ENCODE results near the gene CTNND2. TPM values are rescaled to one million over a fixed set of nuclear protein-coding genes. Genes with fewer than 3 reads are reported as not detected.
"Not testable (repeated sequence)": the region's sequence is repeated elsewhere in the genome, so short reads cannot be mapped to it uniquely, and the experiment has no call there.

Gene CTNND2
- total RNA-seq, 1 donor from 2014 or later = 143 TPM

DNA sequence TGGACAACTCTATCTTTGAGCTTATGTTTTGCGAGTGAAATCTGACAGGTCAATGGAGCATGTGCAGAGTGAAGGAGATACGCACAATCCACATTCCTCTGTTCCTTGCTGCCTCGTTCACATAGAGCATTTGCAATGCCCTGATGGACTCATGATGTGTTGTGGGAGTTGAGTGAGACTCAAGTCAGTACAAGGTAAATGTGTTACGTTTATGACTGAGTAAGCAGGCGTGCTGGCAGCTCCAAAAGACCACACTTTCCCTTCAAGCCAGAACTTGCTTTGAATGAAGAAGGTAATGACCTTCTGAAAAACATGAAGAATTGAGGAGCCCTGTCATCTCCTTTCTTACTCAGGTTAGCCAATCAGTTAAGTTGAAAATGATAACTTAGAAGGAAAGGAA, 477.8 kb downstream of the CTNND2 start:
- no peak for DNase-seq (ENCODE audit: low spot score, unreplicated experiment)
- Mint-ChIP-seq H3K9me3 (ENCODE audit: low read depth) (no peaks in the 10 kb centered on the region), H3K4me3 (ENCODE audit: low read depth) (no peak overlapping the region), H3K27ac (no peak overlapping the region), H3K4me1 (ENCODE audit: low read depth) (peaks cover 9% of the 10 kb centered on the region), H3K36me3 (ENCODE audit: insufficient read depth) (peaks cover 3% of the 10 kb centered on the region), H3K27me3 (no peaks in the 10 kb centered on the region)
- TF ChIP-seq, protein P1, sequence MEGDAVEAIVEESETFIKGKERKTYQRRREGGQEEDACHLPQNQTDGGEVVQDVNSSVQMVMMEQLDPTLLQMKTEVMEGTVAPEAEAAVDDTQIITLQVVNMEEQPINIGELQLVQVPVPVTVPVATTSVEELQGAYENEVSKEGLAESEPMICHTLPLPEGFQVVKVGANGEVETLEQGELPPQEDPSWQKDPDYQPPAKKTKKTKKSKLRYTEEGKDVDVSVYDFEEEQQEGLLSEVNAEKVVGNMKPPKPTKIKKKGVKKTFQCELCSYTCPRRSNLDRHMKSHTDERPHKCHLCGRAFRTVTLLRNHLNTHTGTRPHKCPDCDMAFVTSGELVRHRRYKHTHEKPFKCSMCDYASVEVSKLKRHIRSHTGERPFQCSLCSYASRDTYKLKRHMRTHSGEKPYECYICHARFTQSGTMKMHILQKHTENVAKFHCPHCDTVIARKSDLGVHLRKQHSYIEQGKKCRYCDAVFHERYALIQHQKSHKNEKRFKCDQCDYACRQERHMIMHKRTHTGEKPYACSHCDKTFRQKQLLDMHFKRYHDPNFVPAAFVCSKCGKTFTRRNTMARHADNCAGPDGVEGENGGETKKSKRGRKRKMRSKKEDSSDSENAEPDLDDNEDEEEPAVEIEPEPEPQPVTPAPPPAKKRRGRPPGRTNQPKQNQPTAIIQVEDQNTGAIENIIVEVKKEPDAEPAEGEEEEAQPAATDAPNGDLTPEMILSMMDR (IDR thresholded peaks at IDR 0.05; ENCODE audit: unreplicated experiment) = no peak

DNA sequence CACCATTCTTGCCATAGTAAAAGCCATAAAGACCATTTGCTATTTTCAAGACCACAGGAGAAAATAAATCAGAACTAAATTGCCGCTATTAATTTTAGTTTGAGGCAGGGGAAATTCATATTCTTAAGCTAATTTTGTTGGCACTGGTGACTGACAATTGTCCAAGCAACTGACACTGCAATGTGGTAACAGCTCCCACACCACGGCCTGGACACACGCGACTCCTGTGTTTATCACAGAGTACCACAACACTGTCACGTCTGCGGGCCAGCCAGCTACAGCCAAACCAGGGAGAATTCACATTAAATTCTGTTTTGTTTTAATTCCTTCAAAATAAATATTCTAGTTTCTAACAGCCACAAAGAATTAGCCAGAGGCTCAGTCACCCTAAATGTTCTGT, 481.9 kb downstream of the CTNND2 start:
- H3K27me3 Mint-ChIP-seq = no peaks in the 10 kb centered on the region
- no peaks in the 10 kb centered on the region for H3K4me1 Mint-ChIP-seq (ENCODE audit: low read depth)
- TF ChIP-seq, protein P1 (IDR thresholded peaks at IDR 0.05; ENCODE audit: unreplicated experiment) = no peak
- peaks cover 9% of the 10 kb centered on the region for H3K9me3 Mint-ChIP-seq (ENCODE audit: low read depth)
- H3K4me3 Mint-ChIP-seq (ENCODE audit: low read depth) = no peak overlapping the region
- peaks cover 12% of the 10 kb centered on the region for H3K36me3 Mint-ChIP-seq (ENCODE audit: insufficient read depth)
- DNase-seq (ENCODE audit: low spot score, unreplicated experiment) = no peak
- no peak overlapping the region for H3K27ac Mint-ChIP-seq

DNA sequence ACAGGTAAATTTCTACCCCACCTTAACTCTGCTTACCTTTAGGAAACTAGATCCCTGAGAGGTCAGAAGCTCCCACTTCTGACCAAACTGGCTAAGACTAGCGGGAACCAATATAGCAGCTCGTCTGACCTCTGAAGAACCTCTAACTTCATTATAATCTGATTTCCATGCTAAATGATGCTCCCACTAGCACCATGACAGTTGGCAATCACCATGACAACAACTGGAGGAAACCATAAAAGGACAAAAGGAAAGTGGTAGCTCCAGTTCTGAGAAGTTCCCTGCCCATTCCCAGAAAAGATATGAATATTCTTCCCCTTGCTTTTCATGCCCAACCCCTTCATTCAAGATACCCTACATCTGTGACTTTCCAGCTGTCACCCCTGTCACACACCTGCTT, 483.3 kb downstream of the CTNND2 start:
- TF ChIP-seq, protein P1 (IDR thresholded peaks at IDR 0.05; ENCODE audit: unreplicated experiment) = no peak
- Mint-ChIP-seq H3K36me3 (ENCODE audit: insufficient read depth) (peaks cover 14% of the 10 kb centered on the region), H3K4me1 (ENCODE audit: low read depth) (no peaks in the 10 kb centered on the region), H3K27me3 (no peaks in the 10 kb centered on the region), H3K27ac (no peak overlapping the region), H3K9me3 (ENCODE audit: low read depth) (peaks cover 11% of the 10 kb centered on the region), H3K4me3 (ENCODE audit: low read depth) (no peak overlapping the region)
- no peak for DNase-seq (ENCODE audit: low spot score, unreplicated experiment)

DNA sequence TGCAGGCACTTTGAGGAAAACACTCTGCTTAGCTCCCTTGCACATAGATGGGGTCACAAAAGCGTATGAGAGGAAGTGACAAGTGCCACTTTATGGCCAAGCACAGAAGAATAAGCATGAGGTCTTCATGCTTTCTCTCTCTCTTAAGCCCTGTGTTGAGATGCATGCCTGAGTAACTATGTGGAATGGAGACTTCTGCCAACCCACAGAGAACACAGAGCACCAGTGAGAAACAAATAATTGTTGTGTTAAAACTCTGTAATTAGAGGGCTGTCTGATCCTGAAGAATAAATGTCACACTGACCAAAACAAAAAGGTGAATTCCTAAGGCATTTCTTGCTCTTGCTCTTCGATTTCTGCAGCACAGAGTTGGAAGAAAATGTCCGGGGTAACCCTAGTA, 488.5 kb downstream of the CTNND2 start:
- Mint-ChIP-seq H3K27me3 (no peaks in the 10 kb centered on the region), H3K9me3 (ENCODE audit: low read depth) (peaks cover 22% of the 10 kb centered on the region), H3K36me3 (ENCODE audit: insufficient read depth) (peaks cover 20% of the 10 kb centered on the region), H3K4me1 (ENCODE audit: low read depth) (no peaks in the 10 kb centered on the region), H3K27ac (no peak overlapping the region), H3K4me3 (ENCODE audit: low read depth) (no peak overlapping the region)
- no peak for DNase-seq (ENCODE audit: low spot score, unreplicated experiment)
- TF ChIP-seq, protein P1 (IDR thresholded peaks at IDR 0.05; ENCODE audit: unreplicated experiment) = no peak

DNA sequence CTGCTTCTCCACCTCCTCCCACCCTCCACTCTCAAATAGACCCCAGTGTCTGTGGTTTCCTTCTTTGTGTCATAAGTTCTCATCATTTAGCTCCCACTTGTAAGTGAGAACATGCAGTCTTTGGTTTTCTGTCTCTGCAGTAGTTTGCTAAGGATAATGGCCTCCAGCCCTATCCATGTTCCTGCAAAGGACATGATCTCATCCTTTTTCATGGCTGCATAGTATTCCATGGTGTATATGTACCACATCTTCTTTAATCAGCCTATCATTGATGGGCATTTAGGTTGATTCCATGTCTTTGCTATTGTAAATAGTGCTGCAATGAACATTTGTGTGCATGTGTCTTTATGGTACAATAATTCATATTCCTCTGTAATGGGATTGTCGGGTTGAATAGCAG, 489.5 kb downstream of the CTNND2 start:
- H3K4me3 Mint-ChIP-seq (ENCODE audit: low read depth); H3K27ac Mint-ChIP-seq; DNase-seq (ENCODE audit: low spot score, unreplicated experiment); H3K27me3 Mint-ChIP-seq; H3K4me1 Mint-ChIP-seq (ENCODE audit: low read depth): not testable (repeated sequence)
- Mint-ChIP-seq H3K36me3 (ENCODE audit: insufficient read depth) (peaks cover 17% of the 10 kb centered on the region), H3K9me3 (ENCODE audit: low read depth) (peaks cover 22% of the 10 kb centered on the region)

DNA sequence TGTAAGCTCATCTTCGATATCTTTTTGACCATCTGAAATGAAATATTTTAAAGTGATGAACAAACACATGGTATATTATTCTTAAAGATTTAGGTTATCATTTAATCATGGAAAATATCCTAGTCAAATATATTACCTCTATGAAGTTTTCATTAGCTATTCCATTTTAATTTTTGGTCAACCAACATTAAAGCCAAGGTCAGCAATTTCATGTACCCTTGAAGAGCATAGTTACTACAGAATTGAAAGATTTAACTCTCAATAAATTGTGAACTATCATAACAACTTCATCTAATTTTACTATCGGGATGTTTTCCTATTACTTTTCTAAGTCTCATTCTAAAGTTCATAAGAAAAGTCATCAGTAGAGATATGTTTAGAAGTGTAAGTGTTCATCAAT, 492.6 kb downstream of the CTNND2 start:
- Mint-ChIP-seq H3K27ac (no peak overlapping the region), H3K27me3 (no peaks in the 10 kb centered on the region), H3K4me3 (ENCODE audit: low read depth) (no peak overlapping the region), H3K36me3 (ENCODE audit: insufficient read depth) (peaks cover 11% of the 10 kb centered on the region), H3K9me3 (ENCODE audit: low read depth) (peaks cover 11% of the 10 kb centered on the region), H3K4me1 (ENCODE audit: low read depth) (no peaks in the 10 kb centered on the region)
- TF ChIP-seq, protein P1 (IDR thresholded peaks at IDR 0.05; ENCODE audit: unreplicated experiment) = no peak
- no peak for DNase-seq (ENCODE audit: low spot score, unreplicated experiment)

Data from progenitor cell of endocrine pancreas (in vitro differentiated cells).